ENCODE results near the gene CCDC172. TPM values are rescaled to one million over a fixed set of nuclear protein-coding genes. Genes with fewer than 3 reads are reported as not detected.

CCDC172 gene, protein sequence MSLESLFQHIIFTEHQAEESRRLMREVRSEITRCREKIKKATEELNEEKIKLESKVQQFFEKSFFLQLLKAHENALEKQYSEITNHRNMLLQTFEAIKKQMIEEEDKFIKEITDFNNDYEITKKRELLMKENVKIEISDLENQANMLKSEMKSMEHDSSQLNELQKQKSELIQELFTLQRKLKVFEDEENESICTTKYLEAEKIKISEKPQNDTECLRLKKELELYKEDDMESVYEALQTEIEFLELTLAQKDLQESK
- not detected for polyA plus RNA-seq (ENCODE audit: insufficient read length)
- long read RNA-seq, donor 1: 0 reads
- long read RNA-seq, donor 2: 0 reads
- long read RNA-seq, donor 3: 0 reads
- long read RNA-seq, donor 4: 0 reads
- long read RNA-seq, donor 5: 0 reads
- long read RNA-seq, donor 6: 0 reads
- long read RNA-seq, donor 7: 0 reads
- long read RNA-seq, donor 8: 0 reads

DNA sequence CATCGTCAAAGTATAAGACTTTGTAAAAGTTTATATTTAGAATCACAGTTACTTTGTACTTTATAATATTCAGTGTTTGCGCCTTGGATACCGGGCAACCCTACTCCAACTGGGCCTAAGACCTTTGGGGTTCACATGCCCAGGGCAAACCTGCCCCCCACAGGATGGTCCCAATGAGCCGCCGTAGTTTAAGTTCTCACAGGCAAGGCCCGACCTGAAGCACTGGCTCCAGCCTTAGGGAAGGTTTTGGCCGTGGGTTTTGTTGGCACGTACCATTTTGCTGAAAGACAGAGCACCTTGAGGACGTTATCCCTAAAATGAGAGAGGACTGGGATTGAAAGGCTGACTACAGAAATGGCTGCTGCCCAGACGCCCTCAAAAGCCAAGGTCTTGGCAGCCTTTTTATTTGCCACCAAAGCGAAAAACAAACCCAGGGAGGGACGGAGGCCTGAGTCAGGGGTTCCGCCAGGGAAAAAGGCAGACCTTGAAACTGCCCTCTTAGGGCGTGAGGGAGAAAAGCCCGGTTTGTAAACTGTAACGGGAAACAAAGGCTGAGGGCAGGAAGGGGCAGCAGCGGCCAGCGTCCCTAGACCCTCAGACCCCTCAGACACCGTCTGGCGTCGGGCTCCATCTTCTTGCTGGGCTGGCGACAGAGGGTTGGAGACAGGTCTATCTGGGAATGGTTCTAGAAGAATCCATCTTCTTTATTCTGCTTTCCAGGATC, at the start of gene CCDC172:
CCDC172 (plus strand) TSS at position 222 of the 724 bp plus-strand sequence. CDS start 564 bp downstream, outside the sequence.
- DNase-seq: no peak

DNA sequence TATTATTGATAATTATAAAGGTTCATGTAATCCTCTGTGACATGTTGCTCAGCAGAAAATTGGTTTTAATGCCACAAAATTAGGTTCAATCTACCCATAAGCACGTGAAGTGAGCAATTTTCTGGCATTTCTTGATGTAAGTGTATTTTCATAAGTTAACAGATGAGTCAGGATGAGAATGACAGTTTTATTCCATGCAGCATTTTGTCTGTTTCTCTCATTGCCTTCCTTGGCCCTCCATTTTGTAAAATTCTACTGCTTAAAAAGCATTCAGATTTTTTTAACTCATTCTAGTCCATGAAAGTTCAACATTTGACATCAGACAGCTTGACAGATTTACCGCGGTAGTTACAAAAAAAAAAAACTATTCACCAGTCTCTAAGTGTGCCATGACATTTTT, 47.3 kb upstream of the CCDC172 start:
- DNase-seq: no peak

DNA sequence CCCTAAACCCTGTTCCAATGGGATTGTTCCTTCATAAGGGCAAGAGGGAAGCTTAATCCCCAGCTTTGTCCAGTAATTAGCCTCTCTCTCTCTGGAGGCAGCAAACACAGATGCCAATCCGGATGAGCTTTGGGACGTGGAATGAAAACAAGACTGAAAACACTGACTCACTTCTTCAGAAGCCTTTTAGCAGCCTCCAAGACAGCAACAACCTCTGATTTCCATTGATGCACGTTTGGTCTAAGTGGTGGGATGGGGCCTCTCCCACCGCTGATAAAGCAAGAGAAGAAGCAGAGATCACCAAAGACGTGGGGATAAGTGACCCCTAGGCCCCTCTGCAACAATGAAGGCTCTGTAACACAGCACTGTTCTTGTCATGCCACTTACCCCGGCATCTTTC, 45.4 kb upstream of the CCDC172 start:
- DNase-seq: no peak

DNA sequence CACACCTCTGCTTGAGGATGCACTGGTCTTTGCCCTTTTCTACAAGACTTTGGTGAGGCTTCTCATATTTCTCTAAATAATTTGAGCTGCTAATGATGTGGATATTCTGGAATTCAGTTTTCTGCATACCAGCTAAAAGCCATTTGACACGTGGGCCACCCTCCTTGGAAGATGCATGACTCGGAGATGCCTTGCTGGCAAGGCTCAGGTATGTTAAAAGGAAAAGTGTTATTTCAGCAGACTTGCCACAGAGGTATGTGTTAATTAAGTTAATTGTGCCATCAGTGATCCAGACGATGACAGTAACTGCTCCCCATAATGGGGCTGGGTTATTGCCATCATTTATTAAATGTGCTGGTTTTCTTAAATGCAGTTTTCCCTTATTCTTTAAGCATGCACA, 42.5 kb upstream of the CCDC172 start:
- no peak for DNase-seq

DNA sequence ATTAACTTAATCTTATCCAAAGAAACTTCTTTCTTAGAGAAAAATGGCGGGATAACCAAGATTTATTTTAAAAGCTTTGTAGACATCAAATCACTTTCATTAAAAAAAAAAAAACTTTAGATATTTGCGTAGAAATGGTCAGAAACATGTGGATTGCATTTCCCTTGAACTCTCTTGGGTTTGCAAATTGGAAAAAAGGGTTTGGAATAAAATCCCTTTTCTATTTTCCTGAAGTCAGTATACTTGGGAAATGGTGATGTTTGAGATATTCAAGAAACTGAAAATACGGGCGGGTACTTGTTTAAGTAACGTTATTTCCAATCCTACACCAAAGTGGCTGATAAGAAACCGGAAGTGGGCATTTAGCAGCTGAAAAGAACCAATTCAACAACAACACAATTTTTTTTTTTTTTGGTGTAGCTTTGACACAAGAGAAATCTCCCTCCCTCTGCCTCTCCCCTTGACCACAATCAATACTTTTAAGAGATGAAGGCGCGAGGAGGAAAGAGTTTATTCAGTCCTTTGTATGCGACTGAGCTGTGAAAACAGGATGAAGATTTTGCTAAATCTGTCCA, 37.5 kb upstream of the CCDC172 start:
- DNase-seq: no peak

DNA sequence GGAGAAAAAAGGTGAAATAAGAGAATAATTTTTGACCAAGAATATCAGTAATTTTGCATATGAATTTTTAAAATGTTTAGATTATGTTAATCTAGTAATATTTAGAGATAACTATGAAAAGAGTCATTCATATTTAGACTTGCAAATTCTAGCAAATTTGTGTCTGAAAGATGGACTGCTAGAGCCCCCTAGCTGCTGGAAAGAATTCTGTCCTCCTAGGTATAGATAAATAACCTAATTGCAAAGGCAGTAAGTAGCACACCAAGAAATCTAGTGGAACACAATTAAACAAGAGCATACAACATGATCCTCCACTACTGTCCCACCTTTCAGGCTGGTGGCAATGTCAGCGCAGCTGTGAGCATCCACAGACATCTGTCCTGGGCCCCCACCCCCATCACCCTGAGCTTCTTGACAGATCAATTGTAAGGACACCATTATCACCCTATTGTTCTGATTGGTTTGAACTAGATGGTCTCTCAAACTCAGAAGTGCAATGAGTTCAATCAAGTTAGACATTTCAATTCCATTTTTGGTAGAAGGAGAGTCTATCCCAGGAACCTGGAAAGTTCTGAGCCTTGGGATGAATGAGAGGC, 36.2 kb upstream of the CCDC172 start:
- peak; percentile 55 for DNase-seq

DNA sequence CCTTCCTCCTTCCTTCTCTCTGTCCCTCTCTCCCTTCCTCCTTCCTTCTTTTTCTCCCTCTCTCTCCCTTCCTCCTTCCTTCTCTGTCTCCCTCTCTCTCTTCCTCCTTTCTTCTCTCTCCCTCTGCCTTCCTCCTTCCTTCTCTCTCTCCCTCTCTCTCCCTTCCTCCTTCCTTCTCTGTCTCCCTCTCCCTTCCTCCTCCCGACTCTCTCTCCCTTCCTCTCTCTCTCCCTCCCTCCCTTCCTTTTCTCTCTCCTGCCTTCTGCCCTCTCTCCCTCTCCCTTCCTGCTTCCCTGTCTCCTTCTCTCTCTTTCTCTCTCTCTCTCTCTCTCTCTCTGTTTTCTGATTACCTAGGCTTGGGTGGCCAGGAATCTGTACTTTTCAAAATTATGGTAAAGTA, 34.6 kb upstream of the CCDC172 start:
- no peak for DNase-seq

DNA sequence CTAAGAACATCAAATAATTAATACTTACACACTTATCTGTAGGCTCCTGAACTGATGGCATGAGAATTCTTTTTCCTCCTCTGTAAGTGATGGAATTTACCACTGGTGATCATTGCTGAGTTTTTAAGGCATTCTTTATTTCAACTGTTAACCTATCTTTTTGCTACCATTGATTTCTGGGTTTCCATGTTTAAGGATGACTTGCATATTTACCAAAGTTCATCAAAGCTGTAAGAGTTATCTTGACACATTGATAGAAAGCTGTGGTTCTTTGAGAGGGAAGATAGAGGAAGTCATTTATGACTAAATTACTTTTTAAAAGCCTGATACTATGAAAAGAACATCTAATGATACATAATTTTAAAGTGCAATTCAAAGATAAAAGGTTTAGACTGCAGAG, 31.8 kb upstream of the CCDC172 start:
- DNase-seq: no peak

DNA sequence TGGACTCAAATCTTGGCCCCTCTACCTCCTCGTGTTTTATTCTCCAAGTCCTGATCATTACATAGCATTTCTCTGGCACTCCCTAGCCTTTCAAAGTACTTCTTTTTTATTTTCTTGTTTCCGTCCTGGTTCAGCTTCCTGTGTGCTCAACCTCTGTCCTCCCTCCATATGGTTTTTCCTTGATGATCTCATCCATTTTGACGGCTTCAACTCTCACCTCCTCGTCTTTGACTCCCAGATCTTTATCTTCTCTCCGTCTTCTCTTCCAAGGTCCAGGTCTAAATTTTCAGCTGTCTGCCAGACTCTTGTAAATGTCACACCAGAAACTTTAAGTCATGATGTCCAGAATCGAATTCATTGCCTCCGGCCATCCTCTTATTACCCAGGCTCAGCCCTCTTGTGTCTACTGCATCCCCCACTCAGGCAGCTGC, 27.9 kb upstream of the CCDC172 start:
- DNase-seq: no peak

DNA sequence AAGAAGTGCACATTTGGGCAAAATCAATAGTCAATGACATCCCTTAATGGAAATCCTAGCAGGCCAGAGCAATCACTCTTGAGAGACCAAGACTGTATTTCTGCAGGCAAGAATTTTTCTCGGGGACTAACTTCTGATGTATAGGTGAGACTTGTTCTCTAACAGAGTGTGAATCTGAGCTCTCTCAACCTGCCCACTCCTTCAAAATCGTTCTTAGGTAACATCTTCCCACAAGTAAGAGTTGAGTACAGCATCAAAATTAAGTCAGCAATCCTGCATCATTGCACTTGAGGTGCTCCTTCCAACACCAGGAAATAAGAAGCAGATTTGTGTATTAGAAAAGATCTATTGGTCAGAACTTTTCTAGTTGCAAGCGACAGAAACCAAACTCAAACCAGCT, 25.7 kb upstream of the CCDC172 start:
- no peak for DNase-seq

DNA sequence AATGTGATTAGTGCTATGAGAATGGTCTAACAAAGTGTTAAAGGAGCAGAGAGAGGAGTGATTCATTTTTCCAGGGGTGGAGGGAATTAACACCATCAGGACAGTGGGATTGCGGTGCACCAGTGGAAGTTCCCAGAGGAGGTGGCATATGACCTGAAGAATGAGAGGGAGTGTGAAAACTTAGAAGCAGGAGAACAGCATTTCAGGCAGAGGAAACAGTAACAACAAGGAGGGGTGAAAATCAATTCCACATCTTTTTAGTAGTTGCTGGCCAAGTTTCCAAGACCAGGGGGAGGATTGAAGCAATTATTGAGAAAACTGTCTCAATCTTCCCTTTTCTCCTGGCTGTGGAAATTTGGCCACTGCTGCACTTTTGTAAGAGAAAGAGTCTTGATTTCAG, 23.7 kb upstream of the CCDC172 start:
- no peak for DNase-seq

DNA sequence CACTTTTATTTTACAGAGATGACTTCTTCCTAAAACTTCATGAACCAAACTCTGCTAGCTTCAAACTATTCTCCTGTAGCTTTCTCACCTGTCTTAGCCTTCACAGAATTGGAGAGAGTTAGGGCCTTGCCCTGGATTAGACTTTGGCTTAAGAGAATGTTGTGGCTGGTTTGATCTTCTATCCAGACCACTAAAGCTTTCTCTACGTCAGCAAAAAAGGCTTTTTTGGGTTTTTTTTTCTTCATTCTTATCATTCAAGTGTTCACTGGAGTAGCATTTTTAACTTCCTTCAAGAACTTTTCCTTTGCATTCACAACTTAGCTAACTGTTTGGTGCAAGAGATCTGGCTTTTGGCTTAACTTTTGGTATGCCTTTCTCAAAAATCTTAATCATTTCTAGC, 19.3 kb upstream of the CCDC172 start:
- no peak for DNase-seq

DNA sequence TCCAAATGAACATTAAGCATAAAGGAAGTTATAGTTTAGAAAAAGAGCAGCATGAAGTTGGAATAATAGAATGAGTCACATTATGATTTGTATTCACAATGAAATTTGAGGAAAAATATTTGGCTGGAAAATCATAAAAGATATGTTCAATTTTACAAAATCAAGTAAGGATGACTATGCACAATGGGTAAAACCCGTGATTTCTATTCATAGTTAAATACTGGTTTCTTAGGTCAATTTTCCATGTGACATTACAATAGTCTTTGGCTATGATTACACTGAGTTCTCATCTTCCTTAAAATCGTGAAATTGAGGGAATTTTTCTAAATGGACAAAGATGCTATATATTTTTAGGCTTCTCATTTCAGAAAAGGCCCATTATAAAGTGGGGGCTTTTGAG, 17.4 kb upstream of the CCDC172 start:
- DNase-seq: no peak

DNA sequence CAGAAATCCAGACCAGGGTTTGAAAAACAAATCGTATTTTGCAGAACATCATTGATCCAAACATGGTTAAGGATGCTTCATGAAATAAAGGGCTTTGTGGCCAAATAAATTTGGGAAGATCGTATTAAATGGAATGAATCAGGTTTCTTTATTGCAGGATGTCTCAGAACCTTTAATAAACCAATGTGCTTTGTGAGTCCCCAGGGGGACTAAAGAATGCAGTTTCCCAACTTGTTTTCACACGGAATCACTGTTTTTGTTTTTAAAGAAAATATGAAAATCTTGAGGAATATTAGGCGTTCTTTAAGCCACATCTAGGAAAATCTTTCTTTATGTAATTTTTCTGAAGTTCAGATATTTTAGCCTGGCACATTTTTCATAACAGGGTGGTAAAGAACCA, 16.8 kb upstream of the CCDC172 start:
- DNase-seq: no peak

DNA sequence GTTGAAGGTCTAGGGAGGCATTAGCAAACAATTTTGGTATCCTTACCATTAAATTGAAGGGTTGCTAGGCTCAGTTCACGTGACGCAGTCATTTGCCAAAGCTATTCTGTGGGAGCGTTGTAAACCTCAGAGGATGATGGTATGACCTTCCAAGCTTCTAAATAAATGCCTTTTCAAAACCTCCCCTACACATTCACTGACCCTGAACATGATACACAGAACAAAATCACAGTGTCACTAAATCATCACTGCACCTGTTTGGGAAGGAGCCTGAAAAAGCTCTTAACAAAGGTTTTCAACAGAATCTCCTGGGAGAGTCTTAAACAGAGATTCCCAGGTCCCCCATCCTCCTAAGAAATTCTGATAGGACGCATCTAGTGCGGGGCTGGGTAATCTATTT, 13.2 kb upstream of the CCDC172 start:
- DNase-seq: peak; percentile 21

DNA sequence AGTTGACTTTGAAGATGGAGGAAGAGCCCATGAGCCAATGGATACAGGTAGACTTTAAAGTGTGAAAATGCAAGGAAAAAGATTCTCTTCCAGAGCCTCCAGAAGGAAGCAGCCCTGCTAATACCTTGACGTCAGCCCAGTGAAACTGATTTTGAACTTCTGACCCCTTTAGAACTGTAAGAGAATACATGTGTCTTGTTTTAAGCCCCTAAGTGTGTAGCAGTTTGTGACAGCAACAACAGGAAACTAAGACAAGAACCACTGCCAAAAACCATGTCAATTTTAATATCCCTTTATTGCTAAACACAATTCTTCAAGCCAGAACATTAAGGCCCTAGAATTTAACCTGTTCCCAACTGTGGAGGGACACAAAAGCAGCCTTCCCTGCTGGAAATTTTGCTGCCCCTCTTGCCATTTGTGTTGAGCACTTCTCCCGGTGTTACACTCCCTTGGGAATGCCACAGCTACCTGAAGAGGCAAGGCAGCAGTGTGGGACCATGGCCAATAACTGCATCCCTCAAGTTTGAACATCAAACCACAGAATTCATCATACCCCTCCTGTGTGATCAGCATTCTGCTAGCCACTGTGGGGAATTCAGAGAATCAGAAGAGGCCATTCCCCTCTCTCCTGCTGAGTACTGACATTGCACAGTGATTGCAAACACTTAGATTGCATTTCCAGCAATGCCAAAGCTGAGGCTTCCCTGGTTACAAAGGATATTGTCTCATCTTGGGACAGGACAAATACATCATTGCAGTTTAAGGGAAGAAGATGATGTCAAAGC, 12.3 kb upstream of the CCDC172 start:
- DNase-seq: no peak

DNA sequence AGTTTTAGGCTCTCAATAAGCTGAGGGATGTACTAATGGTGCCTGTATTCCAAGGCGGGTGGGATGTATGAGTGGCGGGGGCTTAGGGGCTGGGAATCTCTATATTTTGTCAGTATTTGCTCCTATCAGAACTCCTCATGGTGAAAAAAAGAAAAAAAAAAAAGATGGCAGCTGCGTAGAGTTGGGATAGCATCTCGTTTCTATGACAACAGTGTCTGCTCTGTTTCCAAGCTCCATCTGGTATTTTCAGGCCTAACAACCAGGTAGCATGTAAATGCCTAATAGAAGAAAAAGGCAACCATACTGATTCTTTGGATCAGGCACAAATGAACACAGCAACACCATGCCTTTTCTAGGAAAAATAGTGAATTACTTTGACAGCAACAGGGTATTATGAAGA, 11.7 kb upstream of the CCDC172 start:
- no peak for DNase-seq

DNA sequence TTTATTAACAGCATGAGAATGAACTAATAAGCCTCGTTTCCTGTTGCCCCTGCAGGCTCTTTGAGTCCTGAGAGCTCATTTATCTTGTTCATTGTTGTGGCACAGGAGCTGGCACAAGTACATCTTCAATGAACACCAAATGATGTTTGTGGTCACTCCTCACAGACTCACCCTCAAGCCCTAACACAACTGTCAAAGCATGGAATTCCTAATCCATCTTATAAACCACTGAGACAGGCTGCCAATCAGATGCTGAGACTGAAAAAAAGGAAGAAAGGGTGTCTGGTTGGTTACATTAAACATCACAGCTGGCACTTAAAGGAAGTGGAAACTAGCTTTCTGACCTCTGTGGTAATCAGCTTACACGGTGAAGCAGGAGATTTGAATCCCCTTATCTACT, 7.7 kb upstream of the CCDC172 start:
- DNase-seq: no peak

DNA sequence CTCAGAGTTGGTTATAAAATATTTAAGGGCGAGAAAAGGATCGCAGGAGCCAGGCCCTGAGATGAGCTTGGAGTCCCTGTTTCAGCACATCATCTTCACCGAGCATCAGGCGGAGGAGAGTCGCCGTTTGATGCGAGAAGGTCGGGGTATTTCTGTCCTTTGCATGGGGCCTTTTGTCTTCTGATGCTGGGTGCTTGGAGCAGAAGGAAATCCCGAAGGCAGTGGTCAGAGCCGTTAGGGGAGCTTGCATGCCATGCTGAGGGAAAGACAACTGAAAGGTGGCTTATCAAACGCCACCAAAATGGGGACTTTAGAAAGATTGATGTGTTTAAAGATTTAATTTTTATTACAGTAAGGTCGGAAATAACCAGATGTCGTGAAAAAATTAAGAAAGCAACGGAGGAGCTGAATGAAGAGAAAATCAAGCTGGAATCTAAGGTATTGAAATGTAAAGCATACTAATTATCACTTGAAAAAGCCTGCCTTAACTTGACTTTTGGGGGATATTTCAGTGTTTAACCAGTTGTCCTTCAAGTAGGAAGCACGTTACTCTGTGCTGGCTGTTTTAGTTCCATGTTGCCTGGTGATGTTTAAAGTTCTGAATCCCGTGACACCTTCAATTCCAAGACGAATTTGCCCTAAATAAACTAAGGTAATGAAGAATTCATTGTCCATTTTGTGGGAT, 845 bp downstream of the CCDC172 start:
- DNase-seq: no peak

DNA sequence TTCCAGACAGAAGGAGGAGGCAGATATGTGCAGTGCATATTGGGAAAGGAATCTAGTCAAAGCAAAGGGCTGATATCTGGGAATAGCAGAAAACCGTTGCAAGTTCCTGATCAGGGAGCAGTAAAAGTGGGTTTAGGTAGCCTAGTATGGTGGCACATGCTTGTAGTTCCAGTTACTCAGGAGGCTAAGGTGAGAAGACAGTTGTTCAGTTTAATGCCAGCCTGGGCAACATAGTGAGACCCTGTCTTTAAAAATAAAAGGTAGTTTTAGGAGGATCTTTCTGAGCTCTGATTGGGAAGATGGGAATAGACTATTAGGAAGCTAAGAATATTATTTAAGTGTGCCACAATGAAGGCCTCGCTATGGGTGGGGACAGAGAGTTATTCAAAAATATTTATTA, 1.7 kb downstream of the CCDC172 start:
- no peak for DNase-seq

DNA sequence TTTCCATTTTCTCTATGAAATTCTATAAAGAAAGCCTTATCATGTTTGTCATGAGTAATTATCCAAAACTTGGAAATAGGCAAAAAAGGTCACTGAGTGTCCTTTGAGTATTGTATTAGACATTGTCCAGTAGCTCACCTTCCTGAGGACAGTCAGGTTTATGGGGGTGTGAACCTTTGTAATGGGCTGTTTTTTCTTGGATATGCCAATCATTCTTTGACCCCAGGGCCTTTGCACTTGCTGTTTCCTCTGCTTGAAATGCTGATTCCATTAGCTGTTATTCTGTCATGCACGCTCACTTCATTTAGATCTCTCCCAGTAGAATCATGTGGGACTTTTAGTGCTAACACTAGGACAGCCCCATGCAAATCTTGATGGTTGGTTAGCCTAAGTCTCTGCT, 4.9 kb downstream of the CCDC172 start:
- DNase-seq: no peak

All from left kidney (tissue), 8 donors.